Thymus (tissue), 11 donors: ENCODE data around the gene ATP11A. TPM values are rescaled to one million over a fixed set of nuclear protein-coding genes. Genes with fewer than 3 reads are reported as not detected.
"Not testable (repeated sequence)": the region's sequence is repeated elsewhere in the genome, so short reads cannot be mapped to it uniquely, and the experiment has no call there.

Experiments
- DNase-seq, 9 donors: peaks; one replicate each; pipeline ENCODE4 v3.0.0-alpha.2; 2013; ENCODE audit warnings: low spot score in 9 of 9, low read depth in 6 of 9, missing footprints in 1 of 9
- H3K27ac ChIP-seq, 2 donors: one replicate each; pipeline ENCODE4 v1.5.1; 2013; ENCODE audit warnings: control low read depth in 1 of 2, low read depth in 1 of 2, low read length in 1 of 2, mild to moderate bottlenecking in 1 of 2, moderate library complexity in 1 of 2
- H3K27me3 ChIP-seq, 2 donors: one replicate each; pipeline ENCODE4 v1.5.1; 2013; ENCODE audit warnings: low read length in 1 of 2; ENCODE audit not compliant: control insufficient read depth in 2 of 2, insufficient read depth in 1 of 2
- H3K36me3 ChIP-seq, 2 donors: one replicate each; pipeline ENCODE4 v1.5.1; 2013; ENCODE audit warnings: low read length in 1 of 2, mild to moderate bottlenecking in 1 of 2, moderate library complexity in 1 of 2; ENCODE audit not compliant: control insufficient read depth in 2 of 2, insufficient read depth in 2 of 2
- H3K4me1 ChIP-seq, 2 donors: one replicate each; pipeline ENCODE4 v1.5.1; 2013; ENCODE audit warnings: low read length in 2 of 2; ENCODE audit not compliant: control insufficient read depth in 2 of 2, insufficient read depth in 2 of 2
- H3K4me3 ChIP-seq, 2 donors: one replicate each; pipeline ENCODE4 v1.5.1; 2013; ENCODE audit warnings: low read length in 2 of 2, control low read depth in 1 of 2, mild to moderate bottlenecking in 1 of 2
- H3K9me3 ChIP-seq, 2 donors: one replicate each; pipeline ENCODE4 v1.5.1; 2013; ENCODE audit warnings: low read length in 1 of 2, mild to moderate bottlenecking in 1 of 2; ENCODE audit not compliant: control insufficient read depth in 2 of 2, insufficient read depth in 1 of 2
- WGBS: extraction: QIAGEN DNeasy Blood & Tissue Kit; methylation state at CpG from one replicate; pipeline ENCODE4 v1.1.7; 2013; 5-methylcytosine and 5-hydroxymethylcytosine counted together
- polyA plus RNA-seq: library from polyadenylated mRNA; stranded (reverse); fragments of 200-250 nt; gene quantifications from one replicate; pipeline ENCODE4 v1.2.3, GENCODE V29; 2013
- total RNA-seq: library from RNA; stranded (reverse); fragments of 120-200 nt; gene quantifications from one replicate; pipeline ENCODE4 v1.2.4, GENCODE V29; 2013
- donor health status: healthy.

Gene ATP11A
- total and polyA plus RNA-seq, 2 donors: 7.1 to 7.2 TPM

DNA sequence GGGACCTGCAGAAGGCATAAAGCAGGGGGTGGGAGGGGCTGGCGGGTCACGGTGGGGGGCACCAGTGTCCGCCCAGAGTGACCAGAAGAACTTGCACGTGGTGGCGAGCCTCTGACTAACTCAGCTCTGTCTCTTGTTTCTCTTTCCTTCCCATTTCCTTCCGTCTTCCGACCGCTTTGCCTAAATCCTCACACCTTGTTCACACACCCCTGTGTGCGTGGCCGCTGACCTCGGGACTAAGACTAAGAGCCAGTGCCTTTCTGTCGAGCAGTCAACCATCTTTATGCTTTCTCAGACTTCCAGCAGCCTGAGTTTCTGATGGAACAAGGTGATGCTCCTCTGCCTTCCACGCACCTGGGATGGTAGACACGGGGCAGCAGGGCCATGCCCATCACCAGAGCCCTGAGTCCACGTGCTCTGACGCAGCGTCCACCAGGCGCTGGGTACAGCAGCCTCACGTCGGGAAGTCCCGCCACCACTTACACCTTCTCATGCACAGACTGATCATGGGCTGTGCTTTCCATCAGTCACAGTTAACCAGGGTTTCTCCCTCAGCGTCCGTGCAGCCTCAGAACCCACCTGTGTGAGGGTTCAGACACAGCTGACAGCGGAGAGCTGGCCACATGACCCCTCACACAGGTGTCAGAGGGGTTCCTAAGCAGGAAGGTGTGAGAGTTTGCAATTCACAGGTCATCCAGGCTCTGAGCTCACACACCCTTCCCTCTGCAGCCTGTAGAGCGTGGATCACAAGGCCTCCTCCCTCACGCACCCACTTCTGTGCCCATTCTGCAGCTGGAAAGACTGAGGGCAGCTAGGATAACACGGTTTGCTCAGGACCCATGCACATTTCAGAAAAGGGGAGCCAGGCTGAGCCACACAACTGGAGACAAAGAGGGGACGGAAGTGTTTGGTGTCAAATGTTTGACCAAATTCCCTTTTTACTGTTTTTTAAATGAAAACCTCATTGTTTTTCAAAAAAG is 188.4 kb downstream of the ATP11A start:
- DNase-seq: no peak
- H3K36me3 ChIP-seq: peaks cover 14 to 26% of the 10 kb centered on the region in 2 donors
- no peak overlapping the region for H3K27ac ChIP-seq
- H3K27me3 ChIP-seq: peaks cover 0 to 2% of the 10 kb centered on the region in 2 donors
- WGBS: 97% methylated on average over 28 of the region's 28 CpGs
- H3K9me3 ChIP-seq: peaks cover 0 to 11% of the 10 kb centered on the region in 2 donors
- peaks cover 0 to 12% of the 10 kb centered on the region in 2 donors for H3K4me1 ChIP-seq
- H3K4me3 ChIP-seq: no peak overlapping the region

DNA sequence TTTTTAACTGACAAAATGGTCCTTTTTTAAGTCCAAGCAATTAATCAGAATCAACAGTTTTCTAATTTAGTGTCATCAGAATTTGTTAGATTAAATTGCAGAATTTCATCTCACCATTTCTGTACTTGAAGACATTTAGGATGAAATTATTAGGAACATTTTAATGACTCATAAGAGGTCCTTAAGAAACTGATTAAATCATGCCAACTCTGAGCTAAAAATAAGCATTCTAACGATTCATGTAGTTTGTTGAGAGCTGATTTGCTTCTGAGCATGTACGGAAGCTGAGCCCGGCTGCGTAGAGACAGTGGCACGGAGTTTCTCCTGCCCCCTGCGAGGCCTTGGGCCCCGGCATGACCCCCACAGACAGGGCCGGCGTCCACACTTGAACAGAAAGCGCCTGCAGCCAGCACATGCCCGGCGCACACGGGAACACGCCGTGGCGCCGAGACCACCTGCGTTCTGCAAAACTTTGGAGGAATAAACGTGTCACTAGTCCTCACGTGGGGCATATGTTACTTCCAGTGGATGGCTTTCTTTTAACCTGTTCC is 189.5 kb downstream of the ATP11A start:
- peaks cover 0 to 4% of the 10 kb centered on the region in 2 donors for H3K4me1 ChIP-seq
- H3K4me3 ChIP-seq: no peak overlapping the region
- WGBS: 86% methylated on average over 20 of the region's 20 CpGs
- DNase-seq: no peak
- H3K36me3 ChIP-seq: peaks cover 14 to 26% of the 10 kb centered on the region in 2 donors
- H3K27me3 ChIP-seq: no peaks in the 10 kb centered on the region
- no peak overlapping the region for H3K27ac ChIP-seq
- H3K9me3 ChIP-seq: peaks cover 0 to under 1% of the 10 kb centered on the region in 2 donors

DNA sequence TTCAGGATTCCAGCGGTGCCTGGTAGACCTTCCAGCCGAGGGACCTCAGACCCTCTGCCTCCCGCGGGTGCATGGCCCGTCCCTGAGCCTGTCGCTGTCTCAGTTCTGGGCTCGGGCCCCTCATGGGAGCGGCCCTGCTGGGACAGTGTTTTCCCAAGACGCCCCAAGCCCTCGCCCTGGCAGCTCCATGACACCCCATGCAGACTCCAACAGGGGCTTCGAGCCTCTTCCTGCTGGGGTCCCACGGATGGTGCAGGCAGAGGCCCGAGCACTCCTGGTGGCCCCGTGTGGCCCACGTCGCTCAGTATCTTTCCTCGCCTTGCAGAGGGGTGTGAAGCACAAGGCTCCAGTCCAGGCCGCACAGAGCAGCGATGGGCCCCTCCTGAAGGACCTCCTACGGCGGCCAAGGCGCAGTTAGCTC is 190.4 kb downstream of the ATP11A start:
- no peaks in the 10 kb centered on the region for H3K9me3 ChIP-seq
- no peaks in the 10 kb centered on the region for H3K4me1 ChIP-seq
- 96% methylated on average over 22 of the region's 22 CpGs for WGBS
- no peaks in the 10 kb centered on the region for H3K27me3 ChIP-seq
- no peak overlapping the region for H3K4me3 ChIP-seq
- DNase-seq: no peak
- H3K27ac ChIP-seq: no peak overlapping the region
- H3K36me3 ChIP-seq: peaks cover 14 to 22% of the 10 kb centered on the region in 2 donors

DNA sequence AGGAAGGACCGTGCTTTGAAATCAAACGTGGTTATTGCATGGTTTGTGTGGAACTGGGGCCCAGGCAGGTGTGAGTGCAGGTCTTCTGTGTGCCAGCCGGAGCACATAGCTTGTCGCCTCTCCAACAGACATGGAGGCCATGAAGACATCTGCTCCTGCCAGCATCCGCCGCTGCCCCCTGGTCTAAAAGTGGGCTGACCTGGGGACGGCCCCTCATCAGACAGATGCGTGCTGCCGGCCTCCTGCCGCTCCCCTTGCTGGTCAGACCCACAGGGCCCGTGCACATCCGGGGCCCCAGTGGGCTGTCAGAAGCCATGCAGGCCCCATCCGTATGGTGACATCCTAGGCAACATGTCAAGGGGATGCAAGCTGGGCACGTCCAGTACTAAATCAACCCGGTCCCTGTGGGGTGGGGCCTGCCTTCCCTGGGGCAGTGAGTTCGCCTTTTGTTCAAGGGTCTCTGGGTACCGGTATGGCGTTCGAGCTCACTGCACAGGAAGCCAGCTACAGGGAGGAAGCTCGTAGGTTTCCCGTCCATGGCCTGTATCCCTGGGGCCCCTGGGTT is 191.2 kb downstream of the ATP11A start:
- H3K27ac ChIP-seq: no peak overlapping the region
- 96% methylated on average over 21 of the region's 21 CpGs for WGBS
- no peaks in the 10 kb centered on the region for H3K9me3 ChIP-seq
- DNase-seq: no peak
- H3K4me1 ChIP-seq: no peaks in the 10 kb centered on the region
- peaks cover 14 to 21% of the 10 kb centered on the region in 2 donors for H3K36me3 ChIP-seq
- H3K27me3 ChIP-seq: peaks cover 0 to 4% of the 10 kb centered on the region in 2 donors
- H3K4me3 ChIP-seq: no peak overlapping the region

DNA sequence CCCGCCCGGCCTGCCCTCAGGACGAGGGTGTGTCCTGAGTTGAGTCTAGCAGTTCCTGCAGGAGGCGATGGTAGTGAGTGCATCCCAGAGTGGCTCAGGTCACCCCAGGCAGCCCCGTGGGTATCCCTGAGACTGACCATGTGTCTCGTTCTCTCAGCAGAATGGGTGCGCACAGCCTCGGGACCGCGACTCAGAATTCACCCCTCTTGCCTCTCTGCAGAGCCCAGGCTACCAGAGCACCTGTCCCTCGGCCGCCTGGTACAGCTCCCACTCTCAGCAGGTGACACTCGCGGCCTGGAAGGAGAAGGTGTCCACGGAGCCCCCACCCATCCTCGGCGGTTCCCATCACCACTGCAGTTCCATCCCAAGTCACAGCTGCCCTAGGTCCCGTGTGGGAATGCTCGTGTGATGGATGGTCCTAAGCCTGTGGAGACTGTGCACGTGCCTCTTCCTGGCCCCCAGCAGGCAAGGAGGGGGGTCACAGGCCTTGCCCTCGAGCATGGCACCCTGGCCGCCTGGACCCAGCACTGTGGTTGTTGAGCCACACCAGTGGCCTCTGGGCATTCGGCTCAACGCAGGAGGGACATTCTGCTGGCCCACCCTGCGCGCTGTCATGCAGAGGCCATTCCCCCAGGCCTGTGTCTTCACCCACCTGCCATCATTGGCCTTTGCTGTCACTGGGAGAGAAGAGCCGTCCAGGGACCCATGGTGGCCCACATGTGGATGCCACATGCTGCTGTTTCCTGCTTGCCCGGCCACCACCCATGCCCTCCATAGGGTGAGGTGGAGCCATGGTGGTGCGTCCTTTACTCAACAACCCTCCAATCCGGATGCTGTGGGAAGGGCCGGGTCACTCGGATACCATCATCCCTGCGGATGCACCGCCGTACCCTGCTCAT is 192.1 kb downstream of the ATP11A start:
- WGBS: 95% methylated on average over 35 of the region's 35 CpGs
- DNase-seq: no peak

DNA sequence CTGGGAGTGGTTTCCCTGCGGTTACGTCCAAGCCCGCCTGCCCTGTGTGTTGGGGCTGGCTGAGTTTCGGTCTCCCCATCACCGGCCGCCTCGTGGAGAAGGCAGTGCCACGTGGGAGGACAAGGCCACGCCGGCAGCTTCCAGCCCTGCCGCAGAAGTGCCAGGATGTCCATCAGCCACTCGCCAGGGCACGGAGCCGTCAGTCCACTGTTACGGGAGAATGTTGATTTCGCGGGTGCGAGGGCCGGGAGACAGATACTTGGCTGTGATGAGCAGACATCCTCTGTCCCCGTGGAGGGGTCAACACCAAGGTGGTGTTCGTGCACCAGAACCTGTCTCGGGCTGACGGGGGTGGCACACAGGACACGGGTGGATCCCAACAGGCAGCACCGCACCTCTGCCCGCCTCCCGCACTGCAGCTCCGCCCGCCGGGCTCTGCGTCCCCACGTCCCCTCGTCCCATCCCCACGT is 192.8 kb downstream of the ATP11A start:
- Histone ChIP-seq H3K9me3 (peaks cover 0 to 3% of the 10 kb centered on the region in 2 donors), H3K27ac (no peak overlapping the region), H3K4me3 (no peak overlapping the region), H3K4me1 (no peaks in the 10 kb centered on the region), H3K27me3 (peaks cover 0 to 9% of the 10 kb centered on the region in 2 donors), H3K36me3 (peaks cover 14% of the 10 kb centered on the region in 2 donors)
- no peak for DNase-seq
- 97% methylated on average over 34 of the region's 34 CpGs for WGBS

More for the DNA sequence above, 192.1 kb downstream of the ATP11A start:
- H3K4me3 ChIP-seq: no peak overlapping the region
- H3K4me1 ChIP-seq: no peaks in the 10 kb centered on the region
- H3K36me3 ChIP-seq: peaks cover 14 to 15% of the 10 kb centered on the region in 2 donors
- H3K27me3 ChIP-seq: peaks cover 0 to 5% of the 10 kb centered on the region in 2 donors
- H3K27ac ChIP-seq: no peak overlapping the region
- no peaks in the 10 kb centered on the region for H3K9me3 ChIP-seq

GRCh38 chr13:112883241-112883945 is 193.6 kb downstream of the ATP11A start:
- peaks cover 12 to 14% of the 10 kb centered on the region in 2 donors for H3K36me3 ChIP-seq
- WGBS: 96% methylated on average over 24 of the region's 24 CpGs
- H3K27ac ChIP-seq: no peak overlapping the region

DNA sequence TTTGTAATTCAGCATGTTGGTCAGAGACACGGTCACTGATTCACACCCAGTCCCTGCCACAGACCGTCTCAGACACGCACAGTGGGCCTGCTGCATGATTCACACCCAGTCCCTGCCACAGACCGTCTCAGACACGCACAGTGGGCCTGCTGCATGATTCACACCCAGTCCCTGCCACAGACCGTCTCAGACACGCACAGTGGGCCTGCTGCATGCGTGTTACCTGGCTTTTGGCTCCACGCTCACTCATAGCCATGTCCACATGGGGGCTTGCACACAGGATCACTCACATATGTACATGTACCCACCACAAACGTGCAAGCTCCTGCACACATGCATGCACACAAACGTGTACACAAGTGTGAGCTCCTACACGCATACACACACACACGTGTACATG is 194.9 kb downstream of the ATP11A start:
- not testable (repeated sequence) for DNase-seq, H3K9me3 ChIP-seq, H3K27ac ChIP-seq, H3K4me1 ChIP-seq, H3K4me3 ChIP-seq
- H3K36me3 ChIP-seq: peaks cover 11 to 14% of the 10 kb centered on the region in 2 donors
- WGBS: 97% methylated on average over 13 of the region's 13 CpGs
- H3K27me3 ChIP-seq: peaks cover 0 to 14% of the 10 kb centered on the region in 2 donors

More at GRCh38 chr13:112883241-112883945, 193.6 kb downstream of the ATP11A start:
- no peaks in the 10 kb centered on the region for H3K4me1 ChIP-seq
- H3K27me3 ChIP-seq: peaks cover 0 to 12% of the 10 kb centered on the region in 2 donors
- no peak overlapping the region for H3K4me3 ChIP-seq
- peaks cover 0 to 4% of the 10 kb centered on the region in 2 donors for H3K9me3 ChIP-seq
- no peak for DNase-seq
